Measurements from ENCODE around the gene TMPRSS3.

Gene TMPRSS3

DNA sequence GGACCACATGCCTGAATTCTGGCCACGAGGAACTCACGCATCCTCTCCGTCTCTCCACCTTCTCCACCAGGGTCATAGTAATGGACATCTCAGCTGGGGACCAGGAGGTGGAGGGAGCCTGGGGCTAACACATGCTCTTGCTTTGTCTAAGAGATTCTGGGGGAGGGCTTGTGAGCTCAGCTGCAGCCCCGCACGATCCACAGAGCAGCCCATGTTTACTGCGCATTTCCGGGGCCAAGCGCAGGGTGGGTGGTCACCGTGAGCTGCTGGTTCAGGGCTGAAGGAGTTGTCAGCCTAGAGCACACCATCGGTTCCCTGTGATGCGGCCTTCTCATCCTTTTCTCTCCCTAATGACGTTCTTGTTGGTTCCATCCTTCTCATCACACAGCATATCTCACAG, 37.6 kb downstream of the TMPRSS3 start:
- Histone ChIP-seq H3K9me3 (ENCODE audit: control insufficient read depth, insufficient read depth, low read depth, low read length) (no peaks in the 10 kb centered on the region), H3K27ac (ENCODE audit: extremely low read depth, low read depth, low read length) (no peak overlapping the region), H3K4me3 (ENCODE audit: low read depth, low read length) (no peak overlapping the region), H3K36me3 (ENCODE audit: control insufficient read depth in 2 of 2, insufficient read depth in 1 of 2, low read length in 2 of 2) (no peaks in the 10 kb centered on the region), H3K4me1 (ENCODE audit: control insufficient read depth, insufficient read depth, low read length) (no peaks in the 10 kb centered on the region)
- CTCF ChIA-PET = interaction anchor here (0.6 to 1.2 kb wide), 2 partner anchors 20 to 296 kb away, joined by 3 to 4 read pairs; no protein-coding TSS in a partner anchor
- POLR2A ChIA-PET = no interaction called here
- no peak for TF ChIP-seq ZNF16 (tag by site-specific recombination; IDR thresholded peaks at IDR 0.05; ENCODE audit: low read depth)
- no peak for TF ChIP-seq ZNF239 (tag by site-specific recombination; IDR thresholded peaks at IDR 0.05)
- TF ChIP-seq ZNF274 (IDR thresholded peaks at IDR 0.05; ENCODE audit: low read length) = no peak
- no peak for TF ChIP-seq ZNF274 (tag by site-specific recombination; IDR thresholded peaks at IDR 0.05; ENCODE audit: borderline replicate concordance)
- TF ChIP-seq GFI1B (tag by site-specific recombination; IDR thresholded peaks at IDR 0.05) = no peak
- no peak for TF ChIP-seq ZNF174 (tag by site-specific recombination; IDR thresholded peaks at IDR 0.05)
- TF ChIP-seq ZNF133 (tag by site-specific recombination; IDR thresholded peaks at IDR 0.05) = no peak

DNA sequence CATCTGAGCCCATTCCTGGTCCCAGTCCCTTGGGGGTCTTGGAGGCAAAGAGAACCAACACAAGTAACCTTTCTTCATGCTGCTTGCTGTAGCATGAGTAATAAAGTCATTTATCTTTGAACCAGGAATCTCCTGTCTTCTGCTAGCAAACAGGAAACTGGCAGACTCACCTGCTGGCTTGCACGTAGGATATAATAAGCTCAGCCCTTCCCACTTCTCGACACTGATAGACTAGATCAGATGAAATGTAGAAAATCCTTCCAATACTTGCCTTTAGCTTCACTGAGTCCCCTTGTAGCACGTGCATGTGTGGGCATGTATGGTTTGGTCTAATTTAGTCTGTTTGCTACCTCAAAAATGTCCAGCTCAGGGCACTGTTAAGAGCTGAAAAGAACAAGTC, 38.5 kb downstream of the TMPRSS3 start:
- ChIA-PET CTCF (interaction anchor here (1.0 to 1.4 kb wide), 3 partner anchors 10 to 212 kb away, joined by 4 read pairs; no protein-coding TSS in a partner anchor), POLR2A (no interaction called here)
- Histone ChIP-seq H3K9me3 (ENCODE audit: control insufficient read depth, insufficient read depth, low read depth, low read length) (no peaks in the 10 kb centered on the region), H3K4me1 (ENCODE audit: control insufficient read depth, insufficient read depth, low read length) (no peaks in the 10 kb centered on the region), H3K27ac (ENCODE audit: extremely low read depth, low read depth, low read length) (no peak overlapping the region), H3K36me3 (ENCODE audit: control insufficient read depth in 2 of 2, insufficient read depth in 1 of 2, low read length in 2 of 2) (no peaks in the 10 kb centered on the region), H3K4me3 (ENCODE audit: low read depth, low read length) (no peak overlapping the region)
- TF ChIP-seq ZNF175 (tag by site-specific recombination; IDR thresholded peaks at IDR 0.05) (no peak), PRDM1 (tag by site-specific recombination; IDR thresholded peaks at IDR 0.05) (no peak), ZNF660 (tag by site-specific recombination; IDR thresholded peaks at IDR 0.05) (no peak), ZNF133 (tag by site-specific recombination; IDR thresholded peaks at IDR 0.05) (no peak)

DNA sequence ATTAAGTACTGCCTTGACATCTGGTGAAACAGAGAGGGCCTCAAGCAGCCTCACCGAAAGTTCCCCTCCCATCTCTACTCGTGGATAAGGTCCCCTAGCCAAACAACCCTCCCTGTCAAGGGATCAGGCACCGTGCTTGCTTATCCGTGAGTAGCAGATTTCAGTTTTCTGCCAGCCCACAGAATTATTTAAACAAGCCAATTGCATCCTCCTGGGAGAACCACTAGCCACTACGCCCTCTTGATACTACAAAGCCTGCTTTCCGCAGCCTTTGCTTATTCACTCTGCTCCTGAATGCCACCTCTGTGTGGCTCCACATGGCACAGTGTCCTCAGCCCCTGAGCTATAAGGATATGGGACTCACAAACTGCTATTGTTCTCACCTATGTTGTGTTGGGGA, 39.2 kb downstream of the TMPRSS3 start:
- Histone ChIP-seq H3K4me3 (ENCODE audit: low read depth, low read length) (no peak overlapping the region), H3K4me1 (ENCODE audit: control insufficient read depth, insufficient read depth, low read length) (no peaks in the 10 kb centered on the region), H3K9me3 (ENCODE audit: control insufficient read depth, insufficient read depth, low read depth, low read length) (no peaks in the 10 kb centered on the region), H3K36me3 (ENCODE audit: control insufficient read depth in 2 of 2, insufficient read depth in 1 of 2, low read length in 2 of 2) (no peaks in the 10 kb centered on the region), H3K27ac (ENCODE audit: extremely low read depth, low read depth, low read length) (no peak overlapping the region)
- TF ChIP-seq GLIS1 (tag by site-specific recombination; IDR thresholded peaks at IDR 0.05) (no peak), ZNF112 (tag by site-specific recombination; IDR thresholded peaks at IDR 0.05) (no peak), ZNF311 (tag by site-specific recombination; IDR thresholded peaks at IDR 0.05; ENCODE audit: borderline replicate concordance) (no peak), ZNF654 (tag by site-specific recombination; IDR thresholded peaks at IDR 0.05; ENCODE audit: low read depth) (no peak), ZNF324 (tag by site-specific recombination; IDR thresholded peaks at IDR 0.05) (no peak), ZNF707 (tag by site-specific recombination; IDR thresholded peaks at IDR 0.05) (no peak)
- TF ChIP-seq, protein P1, sequence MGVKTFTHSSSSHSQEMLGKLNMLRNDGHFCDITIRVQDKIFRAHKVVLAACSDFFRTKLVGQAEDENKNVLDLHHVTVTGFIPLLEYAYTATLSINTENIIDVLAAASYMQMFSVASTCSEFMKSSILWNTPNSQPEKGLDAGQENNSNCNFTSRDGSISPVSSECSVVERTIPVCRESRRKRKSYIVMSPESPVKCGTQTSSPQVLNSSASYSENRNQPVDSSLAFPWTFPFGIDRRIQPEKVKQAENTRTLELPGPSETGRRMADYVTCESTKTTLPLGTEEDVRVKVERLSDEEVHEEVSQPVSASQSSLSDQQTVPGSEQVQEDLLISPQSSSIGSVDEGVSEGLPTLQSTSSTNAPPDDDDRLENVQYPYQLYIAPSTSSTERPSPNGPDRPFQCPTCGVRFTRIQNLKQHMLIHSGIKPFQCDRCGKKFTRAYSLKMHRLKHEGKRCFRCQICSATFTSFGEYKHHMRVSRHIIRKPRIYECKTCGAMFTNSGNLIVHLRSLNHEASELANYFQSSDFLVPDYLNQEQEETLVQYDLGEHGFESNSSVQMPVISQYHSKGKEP (tag by site-specific recombination; IDR thresholded peaks at IDR 0.05) = no peak
- CTCF ChIA-PET = interaction anchor here (1.0 to 1.4 kb wide), 2 partner anchors 10 to 212 kb away, joined by 4 read pairs; no protein-coding TSS in a partner anchor
- POLR2A ChIA-PET = no interaction called here

DNA sequence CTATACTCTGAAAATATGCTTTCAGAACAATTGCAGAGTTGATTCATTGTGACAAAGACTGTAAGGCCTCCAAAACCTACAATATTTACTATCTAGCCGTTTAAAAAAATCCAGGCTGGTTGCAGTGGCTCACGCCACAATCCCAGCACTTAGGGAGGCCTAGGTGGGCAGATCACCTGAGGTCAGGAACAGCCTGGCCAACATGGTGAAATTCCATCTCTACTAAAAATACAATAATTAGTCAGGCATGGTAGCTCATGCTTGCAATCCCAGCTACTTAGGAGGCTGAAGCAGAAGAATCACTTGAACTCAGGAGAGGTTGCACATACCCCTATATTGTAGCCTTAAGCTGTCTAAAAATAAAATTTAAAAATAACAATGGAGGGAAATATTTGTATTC, 39.8 kb downstream of the TMPRSS3 start:
- H3K27ac ChIP-seq (ENCODE audit: extremely low read depth, low read depth, low read length) = no peak overlapping the region
- H3K4me1 ChIP-seq (ENCODE audit: control insufficient read depth, insufficient read depth, low read length) = no peaks in the 10 kb centered on the region
- no peak overlapping the region for H3K4me3 ChIP-seq (ENCODE audit: low read depth, low read length)
- no peaks in the 10 kb centered on the region for H3K9me3 ChIP-seq (ENCODE audit: control insufficient read depth, insufficient read depth, low read depth, low read length)
- ChIA-PET CTCF (no interaction called here), POLR2A (no interaction called here)
- H3K36me3 ChIP-seq (ENCODE audit: control insufficient read depth in 2 of 2, insufficient read depth in 1 of 2, low read length in 2 of 2) = no peaks in the 10 kb centered on the region
- TF ChIP-seq, protein P2, sequence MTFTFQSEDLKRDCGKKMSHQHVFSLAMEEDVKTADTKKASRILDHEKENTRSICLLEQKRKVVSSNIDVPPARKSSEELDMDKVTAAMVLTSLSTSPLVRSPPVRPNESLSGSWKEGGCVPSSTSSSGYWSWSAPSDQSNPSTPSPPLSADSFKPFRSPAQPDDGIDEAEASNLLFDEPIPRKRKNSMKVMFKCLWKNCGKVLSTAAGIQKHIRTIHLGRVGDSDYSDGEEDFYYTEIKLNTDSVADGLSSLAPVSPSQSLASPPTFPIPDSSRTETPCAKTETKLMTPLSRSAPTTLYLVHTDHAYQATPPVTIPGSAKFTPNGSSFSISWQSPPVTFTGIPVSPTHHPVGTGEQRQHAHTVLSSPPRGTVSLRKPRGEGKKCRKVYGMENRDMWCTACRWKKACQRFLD (tag by site-specific recombination; IDR thresholded peaks at IDR 0.05) = no peak
- TF ChIP-seq ZNF791 (tag by site-specific recombination; IDR thresholded peaks at IDR 0.05) = no peak
- no peak for TF ChIP-seq ZXDB (tag by site-specific recombination; IDR thresholded peaks at IDR 0.05)
- no peak for TF ChIP-seq ZEB2 (tag by site-specific recombination; IDR thresholded peaks at IDR 0.05)
- TF ChIP-seq ZNF157 (tag by site-specific recombination; IDR thresholded peaks at IDR 0.05) = no peak
- TF ChIP-seq, protein P3, sequence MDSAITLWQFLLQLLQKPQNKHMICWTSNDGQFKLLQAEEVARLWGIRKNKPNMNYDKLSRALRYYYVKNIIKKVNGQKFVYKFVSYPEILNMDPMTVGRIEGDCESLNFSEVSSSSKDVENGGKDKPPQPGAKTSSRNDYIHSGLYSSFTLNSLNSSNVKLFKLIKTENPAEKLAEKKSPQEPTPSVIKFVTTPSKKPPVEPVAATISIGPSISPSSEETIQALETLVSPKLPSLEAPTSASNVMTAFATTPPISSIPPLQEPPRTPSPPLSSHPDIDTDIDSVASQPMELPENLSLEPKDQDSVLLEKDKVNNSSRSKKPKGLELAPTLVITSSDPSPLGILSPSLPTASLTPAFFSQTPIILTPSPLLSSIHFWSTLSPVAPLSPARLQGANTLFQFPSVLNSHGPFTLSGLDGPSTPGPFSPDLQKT (IDR thresholded peaks at IDR 0.05; ENCODE audit: borderline replicate concordance, low read depth, low read length) = no peak
- TF ChIP-seq ZSCAN30 (tag by site-specific recombination; IDR thresholded peaks at IDR 0.05) = no peak
- TF ChIP-seq, protein P4, sequence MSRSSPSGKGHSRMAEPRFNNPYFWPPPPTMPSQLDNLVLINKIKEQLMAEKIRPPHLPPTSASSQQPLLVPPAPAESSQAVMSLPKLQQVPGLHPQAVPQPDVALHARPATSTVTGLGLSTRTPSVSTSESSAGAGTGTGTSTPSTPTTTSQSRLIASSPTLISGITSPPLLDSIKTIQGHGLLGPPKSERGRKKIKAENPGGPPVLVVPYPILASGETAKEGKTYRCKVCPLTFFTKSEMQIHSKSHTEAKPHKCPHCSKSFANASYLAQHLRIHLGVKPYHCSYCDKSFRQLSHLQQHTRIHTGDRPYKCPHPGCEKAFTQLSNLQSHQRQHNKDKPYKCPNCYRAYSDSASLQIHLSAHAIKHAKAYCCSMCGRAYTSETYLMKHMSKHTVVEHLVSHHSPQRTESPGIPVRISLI (tag by site-specific recombination; IDR thresholded peaks at IDR 0.05) = no peak
